Hepatocyte (in vitro differentiated cells): Measurements from ENCODE around the gene TMEM35A.

Experiments
- CTCF ChIP-seq: fragments of 200-600 bp; sonication (generic); IDR thresholded peaks from 2 replicates; pipeline ENCODE4 v1.5.1; 2016; ENCODE audit warnings: antibody characterized with exemption, mild to moderate bottlenecking; ENCODE audit not compliant: poor library complexity
- EZH2phosphoT487 ChIP-seq: fragments of 200-600 bp; sonication (generic); IDR thresholded peaks from one replicate; pipeline ENCODE4 v1.6.1; 2018; ENCODE audit warnings: antibody characterized with exemption, mild to moderate bottlenecking, low read depth, moderate library complexity; ENCODE audit not compliant: unreplicated experiment, severe bottlenecking

GRCh38 chrX:101136235-101136634 is 57.6 kb downstream of the TMEM35A start:
- no peak for TF ChIP-seq CTCF
- TF ChIP-seq EZH2phosphoT487: no peak
